A549 (cell line): ENCODE measurements around the gene HSD17B1. TPM values are rescaled to one million over a fixed set of nuclear protein-coding genes. Genes with fewer than 3 reads are reported as not detected.

Source experiments
- ATAC-seq, 2 experiments: fragments of 200-7000 bp in 1 of 2; fragments of >200 bp in 1 of 2; cut with Nextera tagmentation in 1 of 2; cut with Tn5 transposase in 1 of 2; 3 replicates each; pipeline versions ENCODE4 v1.8.0 to v1.9.1; 2018 to 2020; ENCODE audit warnings: mild to moderate bottlenecking in 1 of 2, moderate library complexity in 1 of 2
- CTCF ChIA-PET: fragments of 300-600 bp; sonication (Branson Sonifier 250); formaldehyde crosslinking; extraction: SDS; loops from one replicate; lab custom pipeline; 2021; ENCODE audit warnings: antibody characterized with exemption, inconsistent platforms; lab: Yijun Ruan, JAX
- POLR2A ChIA-PET: fragments of 350-600 bp; formaldehyde crosslinking; extraction: SDS; loops from one replicate; lab custom pipeline; 2021; ENCODE audit warnings: antibody characterized with exemption, inconsistent platforms; lab: Yijun Ruan, JAX
- DNase-seq, 2 experiments: peaks; one replicate each; pipeline versions ENCODE4 v3.0.0 to v3.0.0-alpha.2; 2011 to 2016; ENCODE audit warnings: low read depth in 1 of 2, low spot score in 1 of 2
- FAIRE-seq: peaks from 2 replicates; lab custom pipeline; 2011; peaks lifted over from hg19 to GRCh38; lab: Jason Lieb, UNC
- H3K27ac ChIP-seq, 2 experiments: fragments of >200 bp; sonication (Bioruptor Twin); formaldehyde crosslinking; 3 replicates each; pipeline ENCODE4 v1.5.1; 2016 to 2017
- H3K4me1 ChIP-seq: fragments of >200 bp; sonication (Bioruptor Twin); formaldehyde crosslinking; 3 replicates; pipeline ENCODE4 v1.6.1; 2016
- H3K4me2 ChIP-seq: fragments of >200 bp; sonication (Bioruptor Twin); formaldehyde crosslinking; 3 replicates; pipeline ENCODE4 v1.6.1; 2016
- H3K4me3 ChIP-seq: fragments of >200 bp; sonication (Bioruptor Twin); formaldehyde crosslinking; 3 replicates; pipeline ENCODE4 v1.5.1; 2016
- H3K9me3 ChIP-seq: fragments of >200 bp; sonication (Bioruptor Twin); formaldehyde crosslinking; 3 replicates; pipeline ENCODE4 v1.6.1; 2016
- CBX8 ChIP-seq: fragments of 200-600 bp; sonication (generic); IDR thresholded peaks from 2 replicates; pipeline ENCODE4 v1.6.1; 2016
- CEBPB ChIP-seq, 2 experiments: fragments of >200 bp in 1 of 2; sonication (Bioruptor Twin) in 1 of 2; formaldehyde crosslinking in 1 of 2; IDR thresholded peaks; 2 replicates each; pipeline ENCODE4 v1.6.1; 2012 to 2016
- CHD4 ChIP-seq: fragments of 200-600 bp; sonication (generic); IDR thresholded peaks from 2 replicates; pipeline ENCODE4 v1.6.1; 2016; ENCODE audit warnings: antibody characterized with exemption, mild to moderate bottlenecking, borderline replicate concordance
- EHF ChIP-seq: fragments of 250-450 bp; sonication (Bioruptor Pico); IDR thresholded peaks from 2 replicates; pipeline ENCODE4 v1.5.0; 2020; ENCODE audit warnings: mild to moderate bottlenecking
- ELK1 ChIP-seq: fragments of 150-350 bp; IDR thresholded peaks from 2 replicates; pipeline ENCODE4 v1.6.1; 2014; ENCODE audit warnings: low read depth, mild to moderate bottlenecking, low read length
- HES2 ChIP-seq: fragments of >200 bp; sonication (Bioruptor Twin); formaldehyde crosslinking; IDR thresholded peaks from 2 replicates; pipeline ENCODE4 v1.6.1; 2016
- HMGXB4 ChIP-seq: fragments of 250-450 bp; sonication (Bioruptor Pico); IDR thresholded peaks from 2 replicates; pipeline ENCODE4 v1.5.0; 2021; ENCODE audit warnings: mild to moderate bottlenecking, moderate library complexity, borderline replicate concordance
- HOXB13 ChIP-seq: fragments of 250-450 bp; sonication (Bioruptor Pico); IDR thresholded peaks from 2 replicates; pipeline ENCODE4 v1.5.0; 2020; ENCODE audit warnings: low read depth, mild to moderate bottlenecking, moderate library complexity
- HOXB5 ChIP-seq: fragments of 250-450 bp; sonication (Bioruptor Pico); IDR thresholded peaks from 2 replicates; pipeline ENCODE4 v1.5.0; 2020; ENCODE audit warnings: mild to moderate bottlenecking, moderate library complexity
- JUNB ChIP-seq: fragments of >200 bp; sonication (Bioruptor Twin); formaldehyde crosslinking; IDR thresholded peaks from 2 replicates; pipeline ENCODE4 v1.6.1; 2016
- NPAS2 ChIP-seq: fragments of 250-450 bp; sonication (Bioruptor Pico); IDR thresholded peaks from 2 replicates; pipeline ENCODE4 v1.8.0; 2022; ENCODE audit warnings: mild to moderate bottlenecking, moderate library complexity, borderline replicate concordance
- NR3C1 ChIP-seq: fragments of >200 bp; sonication (Bioruptor Twin); formaldehyde crosslinking; IDR thresholded peaks from 3 replicates; pipeline ENCODE4 v1.6.1; 2017
- PBX3 ChIP-seq: IDR thresholded peaks from 2 replicates; pipeline ENCODE4 v1.6.1; 2012
- PHF8 ChIP-seq: fragments of 200-600 bp; sonication (generic); IDR thresholded peaks from 2 replicates; pipeline ENCODE4 v1.6.1; 2016; ENCODE audit warnings: low read depth, mild to moderate bottlenecking, antibody characterized with exemption, moderate library complexity, borderline replicate concordance
- POLR2A ChIP-seq: IDR thresholded peaks from 2 replicates; pipeline ENCODE4 v1.6.1; 2012; ENCODE audit warnings: mild to moderate bottlenecking, low read length
- POLR2AphosphoS2 ChIP-seq: conservative IDR thresholded peaks from 2 replicates; pipeline ENCODE4 v1.6.1; 2012; ENCODE audit warnings: low read length, improper control_type of control experiment, inconsistent platforms
- RARB ChIP-seq: fragments of 250-450 bp; sonication (Bioruptor Pico); IDR thresholded peaks from 2 replicates; pipeline ENCODE4 v1.8.0; 2021; ENCODE audit warnings: mild to moderate bottlenecking, moderate library complexity
- RNF2 ChIP-seq: fragments of 200-600 bp; sonication (generic); IDR thresholded peaks from 2 replicates; pipeline ENCODE4 v1.6.1; 2016; ENCODE audit warnings: low read depth, mild to moderate bottlenecking, antibody characterized with exemption, moderate library complexity, borderline replicate concordance
- SMC3 ChIP-seq: fragments of >200 bp; sonication (Bioruptor Twin); formaldehyde crosslinking; IDR thresholded peaks from 3 replicates; pipeline ENCODE4 v1.6.1; 2018; ENCODE audit warnings: inconsistent platforms
- SREBF2 ChIP-seq: fragments of 450-650 bp; IDR thresholded peaks from 2 replicates; pipeline ENCODE4 v1.6.1; 2014; ENCODE audit warnings: mild to moderate bottlenecking, moderate library complexity
- ZC3H11A ChIP-seq: fragments of 450-650 bp; IDR thresholded peaks from 2 replicates; pipeline ENCODE4 v1.6.1; 2014; ENCODE audit warnings: antibody characterized with exemption, mild to moderate bottlenecking
- ZNF302 ChIP-seq: fragments of 250-450 bp; sonication (Bioruptor Pico); IDR thresholded peaks from 2 replicates; pipeline ENCODE4 v1.9.0; 2021; ENCODE audit warnings: inconsistent platforms, mild to moderate bottlenecking, moderate library complexity
- whole genome bisulfite sequencing: methylation state at CpG from one replicate; pipeline ENCODE4 v1.1.6; 2017; ENCODE audit errors: missing lambda C conversion rate; 5-methylcytosine and 5-hydroxymethylcytosine counted together
- polyA plus RNA-seq, 4 experiments: library from polyadenylated mRNA; depleted of rRNA in 3 of 4; stranded (reverse); fragments of >200 nt; fragmentation: RNase III in 1 of 4; extraction: RNeasy Plus Mini Kit Qiagen cat#74134 plus additional on column Dnase treatment in 1 of 4; gene quantifications; 2 replicates in 3 of 4; 3 replicates in 1 of 4; pipeline ENCODE4 v1.2.3, GENCODE V29; 2011 to 2017

HSD17B1 gene
- polyA plus RNA-seq, 2 of the 4 experiments (the other 2 are of a cell fraction) = 0.49 to 1.5 TPM

GRCh38 chr17:42508426-42509165, 44.1 kb upstream of the HSD17B1 start:
- Histone ChIP-seq H3K4me3 (no peak overlapping the region), H3K9me3 (no peaks in the 10 kb centered on the region), H3K27ac (no peak overlapping the region), H3K4me1 (no peaks in the 10 kb centered on the region), H3K4me2 (no peak overlapping the region)
- ATAC-seq = no peak
- TF ChIP-seq ZC3H11A (no peak), SREBF2 (no peak), CEBPB (IDR thresholded peaks at IDR 0.05) (no peak), SMC3 (no peak), HOXB5 (CRISPR knock-in tag) (no peak), PHF8 (no peak), NR3C1 (no peak), ELK1 (no peak), HES2 (no peak), CHD4 (no peak), ZNF302 (no peak), HOXB13 (CRISPR knock-in tag) (no peak)
- no peak for DNase-seq
- POLR2A ChIA-PET = interaction anchor here (1.1 kb wide), 1 partner anchor 86 kb away, joined by 3 read pairs; the partner anchor contains the start of gene CAVIN1
- FAIRE-seq = no peak
- CTCF ChIA-PET = interaction anchor here (0.8 to 17.8 kb wide), 6 partner anchors 10 to 190 kb away, joined by 3 to 364 read pairs (median 41); partner anchors contain the start of gene CAVIN1
- 87% methylated on average over 12 of the region's 12 CpGs for WGBS

GRCh38 chr17:42509409-42509808, 43.3 kb upstream of the HSD17B1 start:
- Histone ChIP-seq H3K9me3 (no peaks in the 10 kb centered on the region), H3K27ac (no peak overlapping the region), H3K4me3 (no peak overlapping the region), H3K4me2 (no peak overlapping the region), H3K4me1 (no peaks in the 10 kb centered on the region)
- WGBS = 94% methylated on average over 5 of the region's 5 CpGs
- ChIA-PET POLR2A (no interaction called here), CTCF (interaction anchor here (0.8 to 17.8 kb wide), 5 partner anchors 9 to 191 kb away, joined by 3 to 364 read pairs (median 64); partner anchors contain the start of gene CAVIN1)
- TF ChIP-seq POLR2A (no peak), RARB (CRISPR knock-in tag) (no peak), SREBF2 (no peak), RNF2 (no peak), CEBPB (IDR thresholded peaks at IDR 0.05) (no peak), PHF8 (no peak), JUNB (no peak), HMGXB4 (CRISPR knock-in tag) (no peak), POLR2AphosphoS2 (no peak), CBX8 (no peak), NR3C1 (no peak), HOXB5 (CRISPR knock-in tag) (no peak), ZNF302 (no peak), NPAS2 (CRISPR knock-in tag) (no peak), PBX3 (no peak), CHD4 (no peak), SMC3 (no peak), EHF (no peak)
- no peak for FAIRE-seq
- no peak for ATAC-seq
- no peak for DNase-seq
